Measurements from ENCODE around the gene CLEC4E. TPM values are rescaled to one million over a fixed set of nuclear protein-coding genes. Genes with fewer than 3 reads are reported as not detected.
"Not testable (repeated sequence)": the region's sequence is repeated elsewhere in the genome, so short reads cannot be mapped to it uniquely, and the experiment has no call there.

CLEC4E gene
- total RNA-seq, 1 experiment from 2014 or later, result not detected

GRCh38 chr12:8566525-8566924 is 25.8 kb upstream of the CLEC4E start:
- no peak overlapping the region for H3K4me2 ChIP-seq
- POLR2A ChIA-PET (ENCODE audit: unreplicated experiment), result no interaction called here
- intact Hi-C loops (cut with micrococcal nuclease; ENCODE audit: unreplicated experiment), result no loop called here
- H3K9me2 ChIP-seq (ENCODE audit: insufficient read depth), result no peaks in the 10 kb centered on the region
- H3K79me2 ChIP-seq (ENCODE audit: low read depth), result no peaks in the 10 kb centered on the region
- H3K27me3 ChIP-seq (ENCODE audit: insufficient read depth, low read depth), result 0 out of 2 replicates have a peak, but pooled peaks cover 4% of the 10 kb centered on the region
- H3K36me3 ChIP-seq (ENCODE audit: low read depth), result no peaks in the 10 kb centered on the region
- BruUV-seq (replicated peaks), result no TSS peak
- H3K4me1 ChIP-seq (replicated peaks; ENCODE audit: insufficient read depth), result no peaks in the 10 kb centered on the region
- H3F3A ChIP-seq (ENCODE audit: insufficient read depth, low read depth), result no peaks in the 10 kb centered on the region
- H3K27ac ChIP-seq, result no peak overlapping the region
- no peaks in the 10 kb centered on the region for H3K9me3 ChIP-seq (ENCODE audit: insufficient read depth, low read depth)
- CTCF ChIA-PET, result interaction anchor here (0.6 kb wide), 1 partner anchor 20 kb away, joined by 3 read pairs; no protein-coding TSS in a partner anchor
- no peak for TF ChIP-seq EZH2 (IDR thresholded peaks at IDR 0.05; ENCODE audit: low read depth)
- no peak for TF ChIP-seq CTCF (conservative IDR thresholded peaks at IDR 0.05)
- H2AFZ ChIP-seq, result no peak overlapping the region
- H3K4me3 ChIP-seq, result no peak overlapping the region
- no peaks in the 10 kb centered on the region for H4K20me1 ChIP-seq (ENCODE audit: insufficient read depth)
- no peak for DNase-seq

DNA sequence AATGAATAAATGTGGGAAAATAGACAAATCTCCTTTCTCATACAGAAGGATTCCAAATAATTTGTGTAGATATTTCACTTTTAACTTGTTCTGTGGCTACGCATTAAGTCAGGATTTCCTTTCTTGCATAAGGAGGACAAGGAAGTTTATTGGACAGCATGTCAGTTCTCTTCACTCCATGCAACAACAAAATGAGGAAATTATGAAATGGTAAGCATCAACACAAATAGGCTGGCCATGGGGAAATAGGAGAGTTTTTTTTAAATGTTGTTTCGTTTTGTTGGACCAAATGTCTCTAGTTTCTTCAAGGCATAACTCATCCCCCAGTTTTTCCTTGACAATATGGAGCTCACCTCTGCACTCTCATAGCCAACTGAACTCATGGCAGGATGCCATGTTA is 25.3 kb upstream of the CLEC4E start:
- H3K4me3 ChIP-seq; H3K4me2 ChIP-seq; H3K27ac ChIP-seq; H4K20me1 ChIP-seq (ENCODE audit: insufficient read depth); H2AFZ ChIP-seq; H3K4me1 ChIP-seq (replicated peaks; ENCODE audit: insufficient read depth); H3F3A ChIP-seq (ENCODE audit: insufficient read depth, low read depth); intact Hi-C loops (cut with micrococcal nuclease; ENCODE audit: unreplicated experiment); H3K36me3 ChIP-seq (ENCODE audit: low read depth); H3K9me3 ChIP-seq (ENCODE audit: insufficient read depth, low read depth); POLR2A ChIA-PET (ENCODE audit: unreplicated experiment); H3K27me3 ChIP-seq (ENCODE audit: insufficient read depth, low read depth); H3K9me2 ChIP-seq (ENCODE audit: insufficient read depth); H3K79me2 ChIP-seq (ENCODE audit: low read depth); DNase-seq; BruUV-seq (replicated peaks): not testable (repeated sequence)
- CTCF ChIA-PET, result interaction anchor here (0.6 kb wide), 1 partner anchor 19 kb away, joined by 3 read pairs; no protein-coding TSS in a partner anchor

GRCh38 chr12:8564656-8565055 is 24.0 kb upstream of the CLEC4E start:
- intact Hi-C loops (cut with micrococcal nuclease; ENCODE audit: unreplicated experiment), result no loop called here
- Histone ChIP-seq H3K9me2 (ENCODE audit: insufficient read depth) (no peaks in the 10 kb centered on the region), H3K4me2 (no peak overlapping the region), H3K36me3 (ENCODE audit: low read depth) (no peaks in the 10 kb centered on the region), H2AFZ (no peak overlapping the region), H3K27me3 (ENCODE audit: insufficient read depth, low read depth) (peaks cover 4% of the 10 kb centered on the region; the same call in 1 of the 2 replicates), H3K4me3 (no peak overlapping the region), H3K4me1 (replicated peaks; ENCODE audit: insufficient read depth) (no peaks in the 10 kb centered on the region), H3F3A (ENCODE audit: insufficient read depth, low read depth) (no peaks in the 10 kb centered on the region), H4K20me1 (ENCODE audit: insufficient read depth) (no peaks in the 10 kb centered on the region), H3K79me2 (ENCODE audit: low read depth) (no peaks in the 10 kb centered on the region), H3K9me3 (ENCODE audit: insufficient read depth, low read depth) (no peaks in the 10 kb centered on the region), H3K27ac (no peak overlapping the region)
- TF ChIP-seq EZH2 (IDR thresholded peaks at IDR 0.05; ENCODE audit: low read depth) (no peak), CTCF (conservative IDR thresholded peaks at IDR 0.05) (no peak)
- BruUV-seq (replicated peaks), result no TSS peak
- DNase-seq, result no peak
- POLR2A ChIA-PET (ENCODE audit: unreplicated experiment), result no interaction called here
- CTCF ChIA-PET, result no interaction called here

DNA sequence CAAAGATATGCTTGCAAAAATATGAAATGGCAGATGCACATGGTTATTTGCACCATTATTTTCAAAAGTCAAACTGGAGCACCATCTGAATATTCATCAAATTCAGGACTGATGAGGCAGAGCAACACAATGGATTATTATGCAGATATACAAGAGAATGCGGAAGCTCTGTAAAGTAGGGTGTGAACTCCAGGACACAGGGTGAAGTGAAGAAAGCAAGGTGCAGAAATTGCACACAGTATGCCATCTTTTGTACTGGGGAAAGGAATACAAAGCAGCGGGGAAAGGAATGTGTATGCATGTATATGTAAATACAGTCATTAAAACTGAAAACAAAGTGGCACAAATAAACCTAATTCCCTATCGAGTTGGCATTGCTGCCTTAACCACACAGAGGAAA is 22.7 kb upstream of the CLEC4E start:
- no peaks in the 10 kb centered on the region for H4K20me1 ChIP-seq (ENCODE audit: insufficient read depth)
- no peaks in the 10 kb centered on the region for H3K9me3 ChIP-seq (ENCODE audit: insufficient read depth, low read depth)
- H3F3A ChIP-seq (ENCODE audit: insufficient read depth, low read depth), result no peaks in the 10 kb centered on the region
- no peaks in the 10 kb centered on the region for H3K9me2 ChIP-seq (ENCODE audit: insufficient read depth)
- no peak overlapping the region for H3K4me3 ChIP-seq
- no TSS peak for BruUV-seq (replicated peaks)
- peaks cover 4% of the 10 kb centered on the region; the same call in 1 of the 2 replicates for H3K27me3 ChIP-seq (ENCODE audit: insufficient read depth, low read depth)
- TF ChIP-seq CTCF (conservative IDR thresholded peaks at IDR 0.05) (no peak), EZH2 (IDR thresholded peaks at IDR 0.05; ENCODE audit: low read depth) (no peak)
- no peaks in the 10 kb centered on the region for H3K4me1 ChIP-seq (replicated peaks; ENCODE audit: insufficient read depth)
- no peaks in the 10 kb centered on the region for H3K79me2 ChIP-seq (ENCODE audit: low read depth)
- no peaks in the 10 kb centered on the region for H3K36me3 ChIP-seq (ENCODE audit: low read depth)
- ChIA-PET CTCF (interaction anchor here (0.6 kb wide), 1 partner anchor 90 kb away, joined by 4 read pairs; no protein-coding TSS in a partner anchor), POLR2A (ENCODE audit: unreplicated experiment) (no interaction called here)
- H3K4me2 ChIP-seq, result no peak overlapping the region
- intact Hi-C loops (cut with micrococcal nuclease; ENCODE audit: unreplicated experiment), result no loop called here
- H3K27ac ChIP-seq, result no peak overlapping the region
- DNase-seq, result no peak
- no peak overlapping the region for H2AFZ ChIP-seq
